HG02981 (cell line): ENCODE data around the gene GRK5.
"Not testable (repeated sequence)": the region's sequence is repeated elsewhere in the genome, so short reads cannot be mapped to it uniquely, and the experiment has no call there.

Experiments
- ATAC-seq: cut with Tn5 transposase; IDR thresholded peaks from one replicate; pipeline ENCODE4 v1.9.1; 2021; ENCODE audit warnings: mild to moderate bottlenecking, moderate library complexity; ENCODE audit not compliant: unreplicated experiment

GRK5 gene

GRCh38 chr10:119449760-119450461 lies 242.5 kb downstream of the GRK5 start:
- no peak for ATAC-seq

DNA sequence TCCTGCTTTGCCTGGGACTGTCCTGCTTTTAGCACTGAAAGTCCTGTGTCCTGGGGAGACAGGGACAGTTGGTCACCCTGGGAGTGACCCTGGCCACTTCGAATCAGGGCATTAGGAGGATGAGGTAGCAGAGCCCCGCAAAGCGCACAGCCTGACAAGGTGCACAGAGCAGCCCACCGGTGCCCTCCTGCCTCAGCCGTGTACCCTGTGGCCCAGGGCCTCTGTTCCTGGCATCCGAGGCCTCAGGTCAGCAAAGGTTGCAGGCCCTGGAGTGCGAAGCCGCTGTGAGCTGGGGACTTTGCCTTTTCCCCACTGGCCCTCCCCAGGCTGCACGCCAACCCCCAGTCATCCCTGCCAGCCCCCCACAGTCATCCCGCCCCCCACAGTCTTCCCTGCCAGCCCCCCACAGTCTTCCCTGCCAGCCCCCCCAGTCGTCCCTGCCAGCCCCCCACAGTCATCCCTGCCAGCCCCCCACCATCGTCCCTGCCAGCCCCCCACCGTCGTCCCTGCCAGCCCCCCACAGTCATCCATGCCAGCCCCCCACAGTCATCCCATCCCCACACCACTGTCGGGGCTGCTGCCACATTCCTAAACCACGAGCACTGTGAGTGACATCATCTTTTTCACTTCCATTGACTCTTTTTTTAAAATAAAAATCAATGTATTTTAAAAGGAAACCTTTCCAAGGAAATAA lies 243.4 kb downstream of the GRK5 start:
- no peak for ATAC-seq

DNA sequence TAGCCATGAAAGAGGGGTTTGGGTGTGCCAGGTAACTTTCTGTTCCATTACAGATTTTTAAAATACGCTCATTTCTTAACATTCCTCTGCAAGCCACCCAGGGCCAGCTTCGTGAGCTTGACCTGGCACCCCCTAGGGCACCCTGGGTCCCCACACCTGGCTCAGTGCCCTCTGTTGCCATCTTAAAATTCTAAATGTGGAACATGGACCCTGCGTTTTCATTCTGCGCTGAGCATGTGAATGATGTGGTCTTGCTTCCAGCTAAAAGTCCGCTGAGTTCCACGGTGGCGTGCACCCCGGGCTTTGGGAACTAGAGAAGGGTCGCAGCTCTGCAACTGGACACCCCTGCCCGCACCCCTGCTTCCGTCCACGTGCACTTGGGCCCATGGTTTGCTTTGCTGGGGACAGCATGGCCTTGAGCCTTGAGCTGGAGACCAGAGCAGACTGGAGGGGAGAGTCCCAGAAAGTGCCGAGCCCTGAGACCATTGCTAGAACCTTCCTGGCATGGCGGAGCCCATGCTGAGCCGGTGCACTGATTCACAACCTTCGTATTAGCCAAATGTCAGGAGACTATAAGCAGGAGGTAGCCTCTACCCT lies 244.0 kb downstream of the GRK5 start:
- ATAC-seq, result no peak

DNA sequence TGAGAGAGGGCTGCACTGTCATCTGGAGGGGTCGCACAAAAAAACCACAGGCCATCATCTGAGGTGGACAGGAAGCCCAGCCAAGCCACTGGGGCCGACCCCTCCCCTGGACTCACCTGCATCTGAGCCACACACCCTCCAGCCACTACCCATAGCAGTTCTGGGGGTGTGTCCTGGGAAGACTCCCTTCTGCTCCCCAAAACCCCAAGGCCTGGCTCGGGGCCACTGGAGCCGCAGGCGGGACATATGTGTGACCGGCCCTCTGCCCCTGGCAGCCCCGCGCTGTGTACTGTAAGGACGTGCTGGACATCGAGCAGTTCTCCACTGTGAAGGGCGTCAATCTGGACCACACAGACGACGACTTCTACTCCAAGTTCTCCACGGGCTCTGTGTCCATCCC lies 245.0 kb downstream of the GRK5 start:
- ATAC-seq, result no peak

GRCh38 chr10:119453313-119453712 lies 245.9 kb downstream of the GRK5 start:
- ATAC-seq, result no peak

DNA sequence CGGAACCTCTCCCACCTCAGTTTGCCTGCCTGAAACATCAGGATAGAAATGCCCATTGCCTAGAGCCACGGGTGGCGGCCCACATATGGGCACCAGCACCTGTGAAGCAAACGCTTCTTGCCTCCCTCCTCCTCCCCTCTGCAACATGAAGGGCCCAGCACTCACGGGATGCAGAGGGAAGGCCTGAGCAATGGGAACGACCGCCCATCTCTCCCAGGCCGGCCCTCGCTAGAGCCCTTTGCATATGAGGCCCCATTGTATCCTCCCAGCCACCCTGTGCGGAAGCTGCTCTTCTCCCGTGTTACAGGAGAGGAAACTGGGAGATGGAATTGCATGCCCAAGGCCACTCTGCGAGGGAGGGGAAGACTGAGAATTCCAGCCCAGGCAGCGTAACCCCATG lies 246.9 kb downstream of the GRK5 start:
- ATAC-seq, result no peak

- ATAC-seq, result no peak
These were observed 247.6 kb downstream of the GRK5 start for GRCh38 chr10:119454990-119455389.

- no peak for ATAC-seq
These were observed 248.5 kb downstream of the GRK5 start for GRCh38 chr10:119455609-119456434.

DNA sequence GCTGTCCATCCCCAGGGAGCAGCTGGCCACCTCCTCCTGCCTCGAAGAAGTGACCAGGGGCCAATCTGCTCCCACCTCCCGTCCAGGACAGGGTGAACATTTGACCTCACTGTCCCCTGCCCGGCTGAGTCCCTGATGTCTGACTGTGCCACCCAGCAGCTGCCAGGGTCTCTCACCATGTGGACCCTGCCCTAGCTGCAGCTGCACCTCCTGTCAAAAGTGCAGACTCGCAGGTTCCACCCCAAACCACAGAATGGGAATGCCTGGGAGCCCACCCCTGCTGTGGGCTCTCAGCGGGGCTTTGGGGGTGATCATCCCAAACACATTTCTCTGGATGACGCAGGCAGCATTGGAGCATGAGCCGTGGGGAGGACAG lies 249.1 kb downstream of the GRK5 start:
- no peak for ATAC-seq

DNA sequence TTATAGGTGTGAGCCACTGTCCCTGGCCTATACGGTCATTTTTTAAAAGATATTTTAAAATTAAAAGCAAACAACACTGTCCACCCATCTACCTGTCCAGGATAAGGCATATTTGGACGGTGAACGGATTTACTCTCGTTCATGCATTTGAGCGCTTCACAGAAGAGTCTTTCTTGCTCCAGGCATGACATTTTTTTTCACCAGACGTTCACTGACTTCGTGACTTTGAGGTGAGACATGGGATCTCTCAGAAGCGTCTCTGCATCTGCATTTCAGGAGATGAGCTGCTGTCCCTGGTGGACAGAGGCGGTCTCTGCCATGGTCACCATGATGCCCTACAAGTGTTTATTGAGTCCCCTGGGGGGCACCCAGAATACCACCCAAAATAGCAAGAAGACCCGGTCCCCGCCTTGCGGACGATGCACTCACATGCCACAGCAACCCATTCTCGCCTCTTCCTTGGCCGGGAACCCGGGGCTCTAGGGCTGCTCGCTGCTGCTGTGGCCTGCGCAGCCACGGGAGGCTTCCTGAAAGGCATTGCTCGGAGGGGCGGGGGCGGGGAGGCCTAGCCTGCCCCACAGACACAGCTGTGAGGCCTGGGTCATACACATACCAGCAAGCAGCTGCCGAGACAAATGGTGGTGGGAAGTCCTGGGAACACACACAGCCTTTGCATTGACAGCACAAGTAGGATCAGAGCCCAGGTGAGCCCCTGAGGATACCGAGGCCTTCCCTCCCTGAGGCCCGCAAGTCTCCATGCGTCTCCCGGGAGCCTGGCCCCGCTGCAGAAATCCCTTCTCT lies 250.8 kb downstream of the GRK5 start:
- no peak for ATAC-seq

DNA sequence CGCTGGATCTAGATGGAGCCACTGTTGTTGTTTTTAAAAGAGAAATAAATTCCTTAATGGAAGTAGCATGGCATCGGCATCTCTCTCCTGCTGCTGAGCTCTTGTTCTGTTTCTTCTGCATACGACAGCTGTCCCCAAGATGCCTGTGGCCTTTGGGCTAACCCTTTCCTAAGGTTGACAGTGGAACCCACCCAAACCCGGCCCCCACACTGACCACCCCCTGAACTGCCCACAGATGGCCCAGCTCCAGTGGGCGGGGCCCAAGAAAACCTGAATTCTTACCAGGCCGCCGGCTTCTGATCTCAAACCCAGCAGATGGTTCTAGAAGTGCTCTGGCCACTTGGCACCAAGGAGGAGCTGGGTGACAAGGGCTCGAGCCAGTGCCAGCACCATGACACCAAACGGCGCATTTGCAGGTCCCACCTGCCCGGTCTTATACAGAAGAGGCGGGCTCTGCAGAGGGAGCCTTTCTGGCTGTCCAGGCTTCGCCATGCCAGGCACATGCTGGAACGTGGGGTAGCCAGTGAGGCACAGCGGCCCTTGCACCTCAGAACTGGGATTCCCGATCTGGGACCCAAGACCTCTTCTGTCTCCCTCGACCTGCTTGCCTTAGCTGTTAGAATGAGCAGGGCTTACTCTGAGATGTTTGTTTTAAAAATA lies 252.4 kb downstream of the GRK5 start:
- no peak for ATAC-seq

- ATAC-seq, result no peak
These were observed 253.2 kb downstream of the GRK5 start for GRCh38 chr10:119460369-119461195.

GRCh38 chr10:119461380-119461779 lies 254.0 kb downstream of the GRK5 start:
- ATAC-seq, result peak; percentile 55

- peak; percentile 60 for ATAC-seq
These were observed 254.6 kb downstream of the GRK5 start for GRCh38 chr10:119461923-119462322.

- ATAC-seq, result no peak
These were observed 255.4 kb downstream of the GRK5 start for GRCh38 chr10:119462773-119463172.

DNA sequence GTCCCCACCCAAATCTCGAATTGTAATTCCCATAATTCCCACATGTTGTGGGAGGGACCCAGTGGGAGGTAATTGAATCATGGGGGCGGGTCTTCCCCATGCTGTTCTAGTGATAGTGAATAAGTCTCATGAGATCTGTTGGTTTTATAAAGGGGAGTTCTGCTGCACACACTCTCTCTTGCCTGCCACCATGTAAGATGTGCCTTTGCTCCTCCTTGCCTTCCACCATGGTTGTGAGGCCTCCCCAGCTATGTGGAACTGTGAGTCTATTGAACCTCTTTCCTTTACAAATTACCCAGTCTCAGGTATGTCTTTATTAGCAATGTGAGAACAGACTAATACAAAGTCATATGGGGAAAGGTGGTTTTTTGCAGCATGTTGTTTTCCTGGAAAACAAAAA lies 255.8 kb downstream of the GRK5 start:
- not testable (repeated sequence) for ATAC-seq

- ATAC-seq, result no peak
These were observed 257.7 kb downstream of the GRK5 start for GRCh38 chr10:119465085-119465484.

DNA sequence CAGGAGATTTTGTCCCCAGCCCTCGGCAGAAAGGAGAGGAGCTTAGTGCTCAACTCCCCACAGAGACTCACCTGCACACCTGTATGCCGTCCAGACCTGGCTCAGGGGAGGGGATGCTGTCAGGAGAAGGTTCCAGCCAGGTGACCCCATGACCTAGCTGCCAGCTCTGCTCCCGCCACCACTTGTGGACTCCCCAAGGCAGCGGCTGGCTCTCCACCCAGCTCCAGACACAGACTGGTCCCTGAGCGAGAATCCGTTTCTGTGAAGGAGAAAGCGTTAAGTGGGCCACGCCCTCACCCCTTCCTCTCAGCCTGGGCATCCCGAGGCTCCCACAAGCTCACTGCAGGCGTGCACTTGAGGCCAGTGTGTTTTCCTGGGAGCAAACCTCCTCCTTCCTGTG lies 258.7 kb downstream of the GRK5 start:
- ATAC-seq, result no peak

- ATAC-seq, result no peak
These were observed 259.3 kb downstream of the GRK5 start for GRCh38 chr10:119466655-119467054.
